PC-9 (cell line): ENCODE data around the gene RALGPS1.

Source experiments
- CTCF ChIP-seq: fragments of 200-600 bp; sonication (generic); conservative IDR thresholded peaks from 2 replicates; pipeline ENCODE4 v1.6.1; 2017; ENCODE audit warnings: mixed run types, antibody characterized with exemption, mild to moderate bottlenecking, moderate library complexity
- EZH2 ChIP-seq: fragments of 200-600 bp; sonication (generic); IDR thresholded peaks from 2 replicates; pipeline ENCODE4 v1.8.0; 2017; ENCODE audit warnings: antibody characterized with exemption, low read depth

- TF ChIP-seq CTCF, result no peak
- no peak for TF ChIP-seq EZH2
These were observed 214.6 kb downstream of the RALGPS1 start for GRCh38 chr9:127129073-127129717.
